H1 (cell line): ENCODE measurements around the gene LHX5. TPM values are rescaled to one million over a fixed set of nuclear protein-coding genes. Genes with fewer than 3 reads are reported as not detected.

Experiments
- CTCF ChIA-PET: fragments of 300-600 bp; sonication (Branson Sonifier 250); formaldehyde crosslinking; loops from one replicate; lab custom pipeline; 2021; ENCODE audit not compliant: partially characterized antibody; lab: Charles Lee
- POLR2A ChIA-PET: fragments of 300-600 bp; sonication (Branson Sonifier 250); formaldehyde crosslinking; loops from one replicate; lab custom pipeline; 2021; ENCODE audit warnings: inconsistent platforms; ENCODE audit not compliant: partially characterized antibody; lab: Charles Lee
- DNase-seq, 2 experiments: peaks; one replicate each; pipeline versions ENCODE4 v3.0.0 to v3.0.0-alpha.2; 2010 to 2022; ENCODE audit warnings: low spot score in 2 of 2, low read depth in 1 of 2, mixed read lengths in 1 of 2
- FAIRE-seq: peaks from 2 replicates; lab custom pipeline; 2011; peaks lifted over from hg19 to GRCh38; lab: Jason Lieb, UNC
- H2AFZ ChIP-seq: 2 replicates; pipeline ENCODE4 v1.8.1; 2012; ENCODE audit warnings: low read length, inconsistent platforms
- H2AK5ac ChIP-seq: 2 replicates; pipeline ENCODE4 v1.6.1; 2013; ENCODE audit warnings: low read depth, low read length
- H2BK120ac ChIP-seq: replicated peaks from 2 replicates; pipeline ENCODE3; 2013; ENCODE audit warnings: low read depth, low read length, inconsistent platforms
- H2BK12ac ChIP-seq: 2 replicates; pipeline ENCODE4 v1.6.1; 2013; ENCODE audit warnings: low read depth, low read length
- H2BK15ac ChIP-seq: 2 replicates; pipeline ENCODE4 v1.6.1; 2013; ENCODE audit warnings: low read length
- H2BK20ac ChIP-seq: 2 replicates; pipeline ENCODE4 v1.6.1; 2013; ENCODE audit warnings: low read length
- H2BK5ac ChIP-seq: 2 replicates; pipeline ENCODE4 v1.6.1; 2013; ENCODE audit warnings: low read depth, low read length
- H3K14ac ChIP-seq: 2 replicates; pipeline ENCODE4 v1.6.1; 2013; ENCODE audit warnings: inconsistent platforms; ENCODE audit not compliant: insufficient read length
- H3K18ac ChIP-seq: 2 replicates; pipeline ENCODE4 v1.6.1; 2013; ENCODE audit warnings: low read length; ENCODE audit errors: extremely low read depth
- H3K23ac ChIP-seq: 2 replicates; pipeline ENCODE4 v1.6.1; 2013; ENCODE audit warnings: inconsistent platforms; ENCODE audit not compliant: insufficient read length
- H3K23me2 ChIP-seq: 2 replicates; pipeline ENCODE4 v1.6.1; 2013; ENCODE audit warnings: low read depth, low read length
- H3K27ac ChIP-seq: 2 replicates; pipeline ENCODE4 v1.6.1; 2011; ENCODE audit warnings: low read depth, low read length, inconsistent platforms
- H3K27me3 ChIP-seq, 4 experiments: replicated peaks in 1 of 4; 1 replicate in 1 of 4; 2 replicates in 3 of 4; pipeline versions ENCODE4 v1.6.1 to v1.8.1; 2011 to 2013; ENCODE audit warnings: low read length in 3 of 4, mild to moderate bottlenecking in 3 of 4, inconsistent platforms in 2 of 4, mixed read lengths in 2 of 4, moderate library complexity in 1 of 4; ENCODE audit not compliant: control insufficient read depth in 3 of 4, insufficient read depth in 3 of 4; ENCODE audit errors: extremely low read depth in 1 of 4
- H3K36me3 ChIP-seq, 4 experiments: 2 replicates each; pipeline versions ENCODE4 v1.6.1 to v1.8.1; 2011 to 2013; ENCODE audit warnings: mild to moderate bottlenecking in 4 of 4, low read length in 3 of 4, moderate library complexity in 2 of 4, control low read depth in 1 of 4, inconsistent platforms in 1 of 4; ENCODE audit not compliant: insufficient read depth in 4 of 4, control insufficient read depth in 2 of 4
- H3K4ac ChIP-seq: replicated peaks from 2 replicates; pipeline ENCODE3; 2013; ENCODE audit warnings: low read length, low read depth, mixed read lengths, inconsistent platforms; ENCODE audit not compliant: insufficient read length
- H3K4me1 ChIP-seq, 4 experiments: replicated peaks in 1 of 4; 1 replicate in 1 of 4; 2 replicates in 3 of 4; pipeline versions ENCODE4 v1.6.1 to v1.8.1; 2011 to 2013; ENCODE audit warnings: low read length in 3 of 4, inconsistent platforms in 2 of 4, mixed read lengths in 1 of 4; ENCODE audit not compliant: insufficient read depth in 4 of 4, control insufficient read depth in 3 of 4
- H3K4me2 ChIP-seq, 2 experiments: 2 replicates each; pipeline versions ENCODE4 v1.6.1 to v1.8.1; 2011 to 2013; ENCODE audit warnings: low read depth in 2 of 2, low read length in 2 of 2, control low read depth in 1 of 2, inconsistent platforms in 1 of 2, mild to moderate bottlenecking in 1 of 2; ENCODE audit not compliant: insufficient read depth in 1 of 2
- H3K4me3 ChIP-seq, 4 experiments: fragments of 200-600, 300-600 bp in 1 of 4; sonication (generic), shearing (Covaris generic), sonication (Bioruptor Twin) in 1 of 4; 2 replicates each; pipeline versions ENCODE4 v1.5.1 to v1.8.1; 2011 to 2016; ENCODE audit warnings: low read length in 4 of 4, low read depth in 3 of 4, control low read depth in 2 of 4, inconsistent platforms in 2 of 4, mild to moderate bottlenecking in 2 of 4, mixed read lengths in 1 of 4, moderate library complexity in 1 of 4; ENCODE audit not compliant: insufficient read depth in 2 of 4; ENCODE audit errors: extremely low read depth in 1 of 4
- H3K56ac ChIP-seq: replicated peaks from 2 replicates; pipeline ENCODE3; 2013; ENCODE audit warnings: low read depth, mild to moderate bottlenecking, mixed read lengths, low read length, inconsistent platforms; ENCODE audit not compliant: insufficient read length
- H3K79me1 ChIP-seq: 2 replicates; pipeline ENCODE4 v1.6.1; 2013; ENCODE audit warnings: low read depth, low read length, control low read depth
- H3K79me2 ChIP-seq, 2 experiments: 2 replicates each; pipeline versions ENCODE4 v1.6.1 to v1.8.1; 2012 to 2013; ENCODE audit warnings: low read length in 2 of 2, mild to moderate bottlenecking in 2 of 2, inconsistent platforms in 1 of 2; ENCODE audit not compliant: insufficient read depth in 2 of 2, control insufficient read depth in 1 of 2
- H3K9ac ChIP-seq, 4 experiments: replicated peaks in 1 of 4; 1 replicate in 1 of 4; 2 replicates in 3 of 4; pipeline versions ENCODE4 v1.6.1 to v1.8.1; 2011 to 2013; ENCODE audit warnings: low read depth in 3 of 4, low read length in 3 of 4, control low read depth in 2 of 4, mild to moderate bottlenecking in 2 of 4, moderate library complexity in 2 of 4, inconsistent platforms in 1 of 4; ENCODE audit errors: extremely low read depth in 1 of 4
- H3K9me3 ChIP-seq, 2 experiments: 2 replicates each; pipeline versions ENCODE4 v1.6.1 to v1.8.1; 2012 to 2013; ENCODE audit warnings: mild to moderate bottlenecking in 2 of 2, moderate library complexity in 2 of 2, control low read depth in 1 of 2, inconsistent platforms in 1 of 2, low read depth in 1 of 2, low read length in 1 of 2, mixed read lengths in 1 of 2; ENCODE audit not compliant: insufficient read depth in 2 of 2
- H4K20me1 ChIP-seq, 2 experiments: replicated peaks in 1 of 2; 2 replicates each; pipeline versions ENCODE3 to v1.8.1; 2011 to 2013; ENCODE audit warnings: inconsistent platforms in 2 of 2, low read length in 2 of 2, mild to moderate bottlenecking in 1 of 2; ENCODE audit not compliant: insufficient read depth in 2 of 2, control insufficient read depth in 1 of 2
- H4K5ac ChIP-seq: 2 replicates; pipeline ENCODE4 v1.6.1; 2013; ENCODE audit warnings: low read length, low read depth, mixed read lengths, inconsistent platforms; ENCODE audit not compliant: insufficient read length
- H4K8ac ChIP-seq: 2 replicates; pipeline ENCODE4 v1.8.0; 2013; ENCODE audit warnings: mild to moderate bottlenecking, moderate library complexity, low read length, inconsistent platforms; ENCODE audit not compliant: insufficient read depth; ENCODE audit errors: extremely low read depth
- H4K91ac ChIP-seq: replicated peaks from 2 replicates; pipeline ENCODE3; 2013; ENCODE audit warnings: low read length, mixed read lengths, inconsistent platforms; ENCODE audit not compliant: insufficient read length
- CBX5 ChIP-seq: fragments of 300-800, 300-1000 bp; sonication (generic); IDR thresholded peaks from 2 replicates; pipeline ENCODE4 v1.7.1; 2016; ENCODE audit warnings: antibody characterized with exemption, low read length, low read depth
- CHD2 ChIP-seq: IDR thresholded peaks from 2 replicates; pipeline ENCODE4 v1.6.1; 2012; ENCODE audit warnings: low read length, improper control_type of control experiment
- EZH2 ChIP-seq: fragments of 200-600 bp; sonication (generic); IDR thresholded peaks from 2 replicates; pipeline ENCODE4 v1.7.1; 2012; ENCODE audit warnings: low read depth, mild to moderate bottlenecking, moderate library complexity, low read length, inconsistent platforms; ENCODE audit not compliant: severe bottlenecking
- HDAC2 ChIP-seq, 2 experiments: fragments of 300-600 bp in 1 of 2; sonication (generic) in 1 of 2; IDR thresholded peaks; 2 replicates each; pipeline ENCODE4 v1.6.1; 2011 to 2012; ENCODE audit warnings: low read depth in 2 of 2, low read length in 2 of 2, mild to moderate bottlenecking in 2 of 2, moderate library complexity in 2 of 2, borderline replicate concordance in 1 of 2, inconsistent platforms in 1 of 2
- JUN ChIP-seq: IDR thresholded peaks from 2 replicates; pipeline ENCODE4 v1.6.1; 2011; ENCODE audit warnings: low read depth, mild to moderate bottlenecking, improper control_type of control experiment, low read length
- KDM4A ChIP-seq: IDR thresholded peaks from one replicate; pipeline ENCODE4 v1.7.1; 2012; ENCODE audit warnings: low read depth, mild to moderate bottlenecking, moderate library complexity, low read length, inconsistent platforms; ENCODE audit not compliant: severe bottlenecking
- MAX ChIP-seq: IDR thresholded peaks from 2 replicates; pipeline ENCODE4 v1.6.1; 2012; ENCODE audit warnings: inconsistent platforms
- NRF1 ChIP-seq: IDR thresholded peaks from 2 replicates; pipeline ENCODE4 v1.6.1; 2011; ENCODE audit warnings: mild to moderate bottlenecking, low read depth, low read length, improper control_type of control experiment
- PHF8 ChIP-seq: fragments of 200-600 bp; sonication (generic); conservative IDR thresholded peaks from 2 replicates; pipeline ENCODE4 v1.7.1; 2012; ENCODE audit warnings: low read depth, mild to moderate bottlenecking, inconsistent platforms, low read length, moderate library complexity
- RXRA ChIP-seq: IDR thresholded peaks from 2 replicates; pipeline ENCODE4 v1.6.1; 2011; ENCODE audit warnings: low read depth, mild to moderate bottlenecking, low read length, moderate library complexity; ENCODE audit not compliant: insufficient read depth
- SP2 ChIP-seq: IDR thresholded peaks from 2 replicates; pipeline ENCODE4 v1.6.1; 2012; ENCODE audit warnings: mild to moderate bottlenecking, low read length, inconsistent platforms
- WGBS, 2 experiments: shearing (Covaris generic) in 1 of 2; methylation state at CpG; one replicate each; pipeline versions ENCODE4 v1.1.6 to v1.1.7; 2013 to 2015; ENCODE audit warnings: low lambda C conversion rate in 2 of 2, mixed read lengths in 2 of 2, inconsistent platforms in 1 of 2, low coverage in 1 of 2, missing lambda C conversion rate in 1 of 2; ENCODE audit not compliant: insufficient replicate concordance in 2 of 2, insufficient coverage in 1 of 2, insufficient read length in 1 of 2; ENCODE audit errors: extremely low coverage in 1 of 2, missing lambda C conversion rate in 1 of 2; 5-methylcytosine and 5-hydroxymethylcytosine counted together
- polyA plus RNA-seq, 7 experiments: library from polyadenylated mRNA; depleted of rRNA in 3 of 7; stranded (reverse) in 5 of 7; unstranded in 2 of 7; fragments of >200 nt in 5 of 7; fragments of 200-250 nt in 2 of 7; gene quantifications; 1 replicate in 5 of 7; 2 replicates in 1 of 7; 4 replicates in 1 of 7; pipeline versions ENCODE4 v1.2.1 to v1.2.3, GENCODE V29; 2011 to 2013; ENCODE audit warnings: missing spikeins in 2 of 7, mixed read lengths in 2 of 7
- total RNA-seq: library from RNA; stranded (reverse); fragmentation: NEBNext Ultra II Directional; extraction: Animal tissue kit (Norgen Biotek cat#: 25700); gene quantifications from 2 replicates; pipeline ENCODE4 v1.2.1, GENCODE V29; 2021

Gene LHX5
- total and polyA plus RNA-seq, 2 of the 8 experiments (the other 6 are each of a cell fraction or from before 2014, with no cell fraction given) = 0.47 to 1.1 TPM

DNA sequence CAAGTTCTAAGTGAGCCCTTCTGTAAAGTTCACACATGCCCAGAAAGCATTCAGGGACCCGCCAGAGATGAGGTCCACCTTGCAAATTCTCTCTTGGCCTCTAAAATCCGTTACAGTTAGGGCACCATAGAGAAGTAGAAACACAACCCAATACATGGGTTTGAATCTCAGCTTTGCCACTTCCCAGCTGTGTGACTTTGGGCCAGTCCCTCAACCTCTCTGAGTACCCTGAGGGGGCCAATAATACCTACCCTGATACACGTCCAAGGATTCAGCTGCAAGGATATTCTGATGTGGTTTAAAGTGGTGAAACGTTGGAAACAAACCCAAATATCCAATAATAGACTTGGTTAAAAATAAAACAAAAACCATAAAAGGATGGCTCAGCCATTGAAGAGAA, 11.7 kb downstream of the LHX5 start:
- Histone ChIP-seq H2BK12ac (peak overlapping the region; percentile 18; the same call in 1 of the 2 replicates), H4K8ac (no peak overlapping the region), H3K9me3 (no peaks in the 10 kb centered on the region), H2AK5ac (no peak overlapping the region), H2BK20ac (no peak overlapping the region), H3K18ac (no peak overlapping the region), H3K14ac (no peak overlapping the region), H4K20me1 (peaks cover 3 to 5% of the 10 kb centered on the region in 2 experiments), H3K4ac (no peak overlapping the region), H3K9ac (no peak overlapping the region), H3K23ac (no peak overlapping the region), H3K23me2 (peaks cover 2% of the 10 kb centered on the region; the same call in 1 of the 2 replicates), H3K4me1 (peaks cover 4 to 25% (median 14%) of the 10 kb centered on the region in 4 experiments; a peak in 6 of 7 replicates), H2BK15ac (no peak overlapping the region), H3K36me3 (peaks cover 0 to 21% (median 2%) of the 10 kb centered on the region in 4 experiments; a peak in 2 of 8 replicates), H3K56ac (no peak overlapping the region), H2BK5ac (no peak overlapping the region), H3K27ac (no peak overlapping the region), H4K5ac (no peak overlapping the region), H2BK120ac (no peak overlapping the region), H3K4me2 (no peak overlapping the region), H2AFZ (no peak overlapping the region), H3K79me1 (no peaks in the 10 kb centered on the region), H3K27me3 (peaks cover 28 to 35% (median 30%) of the 10 kb centered on the region in 4 experiments), H4K91ac (no peak overlapping the region), H3K79me2 (no peaks in the 10 kb centered on the region), H3K4me3 (no peak overlapping the region)
- ChIA-PET CTCF (interaction anchor here (0.8 to 8.0 kb wide), 10 partner anchors 12 to 406 kb away, joined by 3 to 82 read pairs (median 4); partner anchors contain the start of gene LHX5), POLR2A (interaction anchor here (0.5 to 0.6 kb wide), 2 partner anchors 82 to 964 kb away, joined by 3 to 4 read pairs; no protein-coding TSS in a partner anchor)
- 75% methylated on average over 4 of the region's 4 CpGs; no CpG with 5 or more reads in 1 of the 2 experiments for WGBS, 2 experiments
- no peak for FAIRE-seq
- DNase-seq = no peak
- TF ChIP-seq PHF8 = no peak
- TF ChIP-seq MAX = no peak
- no peak for TF ChIP-seq CHD2
- no peak for TF ChIP-seq NRF1
- no peak for TF ChIP-seq RXRA
- no peak for TF ChIP-seq SP2
- no peak for TF ChIP-seq EZH2
- TF ChIP-seq CBX5 = no peak
- no peak for TF ChIP-seq JUN
- no peak for TF ChIP-seq KDM4A
- no peak for TF ChIP-seq HDAC2 (IDR thresholded peaks at IDR 0.05; ENCODE audit: borderline replicate concordance in 1 of 2, low read depth in 2 of 2, low read length in 2 of 2)
